K562 (cell line): Measurements from ENCODE around the gene CTSH. TPM values are rescaled to one million over a fixed set of nuclear protein-coding genes. Genes with fewer than 3 reads are reported as not detected.
A peak's percentile ranks its signal among the peaks of the same experiment; 100 is the strongest.

Experiments
- ATF7 ChIP-seq: fragments of 450-650 bp; IDR thresholded peaks from 2 replicates; pipeline ENCODE4 v1.7.1; 2014; ENCODE audit warnings: mild to moderate bottlenecking, moderate library complexity
- COPS2 ChIP-seq: fragments of 450-650 bp; conservative IDR thresholded peaks from 2 replicates; pipeline ENCODE4 v1.6.1; 2016; ENCODE audit warnings: mild to moderate bottlenecking, moderate library complexity
- E2F6 ChIP-seq, 2 experiments: IDR thresholded peaks; 2 replicates each; pipeline ENCODE4 v1.6.1; 2011; ENCODE audit warnings: borderline replicate concordance in 1 of 2, control low read depth in 1 of 2, low read depth in 1 of 2, low read length in 1 of 2, mild to moderate bottlenecking in 1 of 2, mixed read lengths in 1 of 2, moderate library complexity in 1 of 2; ENCODE audit not compliant: insufficient read depth in 1 of 2, insufficient read length in 1 of 2, poor library complexity in 1 of 2, severe bottlenecking in 1 of 2; ENCODE audit errors: extremely low read depth in 1 of 2
- ELF2 ChIP-seq: fragments of 250-450 bp; sonication (Bioruptor Pico); IDR thresholded peaks from 2 replicates; pipeline ENCODE4 v1.5.0; 2021; ENCODE audit warnings: mild to moderate bottlenecking
- EP400 ChIP-seq: fragments of 450-650 bp; IDR thresholded peaks from 2 replicates; pipeline ENCODE4 v1.6.1; 2017; ENCODE audit warnings: antibody characterized with exemption, mild to moderate bottlenecking, moderate library complexity
- EZH2 ChIP-seq: IDR thresholded peaks from 2 replicates; pipeline ENCODE4 v1.6.1; 2012; ENCODE audit warnings: low read depth, mild to moderate bottlenecking, inconsistent platforms, low read length, borderline replicate concordance
- GMEB1 ChIP-seq: fragments of 250-450 bp; sonication (Bioruptor Pico); IDR thresholded peaks from 2 replicates; pipeline ENCODE4 v1.4.0; 2020; ENCODE audit warnings: mild to moderate bottlenecking
- KHSRP ChIP-seq: fragments of 450-650 bp; IDR thresholded peaks from 2 replicates; pipeline ENCODE4 v1.6.1; 2017
- MTF1 ChIP-seq: fragments of 250-450 bp; sonication (Bioruptor Pico); IDR thresholded peaks from 2 replicates; pipeline ENCODE4 v1.9.0; 2021; ENCODE audit warnings: moderate library complexity, mild to moderate bottlenecking, inconsistent platforms, borderline replicate concordance
- POLR2G ChIP-seq: fragments of 200-400 bp; formaldehyde crosslinking; IDR thresholded peaks from 2 replicates; pipeline ENCODE4 v1.6.1; 2017; ENCODE audit warnings: low read depth, mild to moderate bottlenecking, antibody characterized with exemption, low read length, moderate library complexity
- SIRT6 ChIP-seq: IDR thresholded peaks from one replicate; pipeline ENCODE4 v1.6.1; 2012; ENCODE audit warnings: low read depth, mild to moderate bottlenecking, control low read depth, inconsistent platforms, low read length, moderate library complexity
- TEAD2 ChIP-seq: fragments of 450-650 bp; IDR thresholded peaks from 2 replicates; pipeline ENCODE4 v1.6.1; 2016; ENCODE audit warnings: missing genetic modification characterization, control low read depth, missing compliant biosample characterization
- THAP12 ChIP-seq: fragments of 250-450 bp; sonication (Bioruptor Pico); IDR thresholded peaks from 2 replicates; pipeline ENCODE4 v1.9.0; 2021; ENCODE audit warnings: mild to moderate bottlenecking, inconsistent platforms
- XRCC5 ChIP-seq: fragments of 200-400 bp; formaldehyde crosslinking; IDR thresholded peaks from 2 replicates; pipeline ENCODE4 v1.6.1; 2017; ENCODE audit warnings: low read depth, mild to moderate bottlenecking, low read length
- ZBTB33 ChIP-seq: sonication (generic); formaldehyde crosslinking; IDR thresholded peaks from 2 replicates; pipeline ENCODE4 v1.8.1; 2023; ENCODE audit warnings: mild to moderate bottlenecking, missing genetic modification reagents
- ZNF197 ChIP-seq: fragments of 200-800 bp; sonication (Bioruptor generic); IDR thresholded peaks from 2 replicates; pipeline ENCODE4 v1.6.1; 2016; ENCODE audit warnings: low read depth, missing genetic modification characterization, missing compliant biosample characterization
- polyA plus RNA-seq, 8 experiments: library from polyadenylated mRNA; depleted of rRNA in 4 of 8; stranded (reverse) in 5 of 8; unstranded in 3 of 8; fragments of >200 nt; fragmentation: Nextera tagmentation in 2 of 8; fragmentation: Illumina TruSeq in 1 of 8; extraction: Ambion mirVana in 2 of 8; extraction: Trizol in 1 of 8; gene quantifications; 2 replicates each; pipeline versions ENCODE4 v1.2.1 to v1.2.3, GENCODE V29; 2011 to 2014; ENCODE audit warnings: inconsistent platforms in 1 of 8, missing spikeins in 1 of 8
- total RNA-seq, 7 experiments: library from RNA; depleted of rRNA in 6 of 7; stranded (reverse); fragments of >200 nt in 6 of 7; fragmentation: Illumina TruSeq in 2 of 7; extraction: Trizol in 2 of 7; gene quantifications; 2 replicates each; pipeline versions ENCODE4 v1.2.1 to v1.2.3, GENCODE V29; 2011 to 2021; ENCODE audit warnings: low replicate concordance in 1 of 7

Gene CTSH
- total and polyA plus RNA-seq, 9 of the 15 experiments (the other 6 are each of a cell fraction or from before 2014, with no cell fraction given): 15.0 to 462 (median 173) TPM

- TF ChIP-seq SIRT6 (no peak), EP400 (no peak), EZH2 (no peak), XRCC5 (no peak), KHSRP (no peak), ZNF197 (CRISPR knock-in tag) (no peak), TEAD2 (tag) (no peak), POLR2G (peak; percentile 60), ATF7 (no peak), ZBTB33 (peak; percentile 92), MTF1 (CRISPR knock-in tag) (no peak), E2F6 (IDR thresholded peaks at IDR 0.05; ENCODE audit: borderline replicate concordance in 1 of 2, extremely low read depth in 1 of 2, insufficient read depth in 1 of 2, insufficient read length in 1 of 2, low read depth in 1 of 2, low read length in 1 of 2, poor library complexity in 1 of 2, severe bottlenecking in 1 of 2) (no peak), THAP12 (no peak), COPS2 (no peak), ELF2 (CRISPR knock-in tag) (no peak), GMEB1 (CRISPR knock-in tag) (no peak)
These were observed 13.2 kb downstream of the CTSH start (continued) for GRCh38 chr15:78931439-78932257.
